ENCODE data around the gene SRPK2.
"Not testable (repeated sequence)": the region's sequence is repeated elsewhere in the genome, so short reads cannot be mapped to it uniquely, and the experiment has no call there.

SRPK2 gene

DNA sequence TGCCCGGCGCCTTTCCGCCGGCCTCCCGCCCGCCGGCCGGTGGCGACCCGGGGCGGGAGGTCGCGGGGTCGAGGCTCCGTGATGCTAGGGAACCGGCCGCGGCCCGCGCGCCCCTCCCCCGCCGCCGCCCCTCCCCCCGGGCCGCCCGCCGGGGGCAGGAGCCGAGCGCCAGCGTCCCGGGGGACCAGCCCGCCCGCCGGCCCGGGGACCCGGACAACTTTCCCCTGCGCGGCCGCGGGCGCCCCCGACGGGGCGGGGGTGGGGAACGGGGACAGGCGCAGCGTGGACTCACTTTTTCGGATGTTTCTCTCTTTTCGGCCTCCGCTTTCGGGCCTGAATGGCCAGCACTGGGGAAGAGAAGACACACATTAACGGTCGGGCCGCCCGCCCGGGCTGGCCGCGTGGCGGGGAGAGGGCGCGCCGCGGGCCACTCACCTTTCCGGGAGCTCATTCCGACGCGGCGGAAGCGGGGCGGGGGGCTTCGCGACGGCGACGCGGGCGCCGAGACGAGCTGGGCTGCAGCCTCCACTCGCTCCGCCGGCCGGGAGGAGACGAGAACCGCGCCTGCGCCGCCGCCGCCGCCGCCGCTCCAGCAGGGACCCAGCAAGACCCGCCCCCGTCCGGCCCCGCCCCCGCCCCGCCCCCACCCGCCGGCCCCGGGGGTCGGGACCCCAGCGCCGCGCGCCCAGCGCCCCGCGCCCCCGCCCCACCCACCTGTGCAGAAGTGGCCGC, at the start of gene SRPK2:
TSS of gene SRPK2 (minus strand) at position 566 of the 732 bp plus-strand sequence.
- no peaks in the 10 kb centered on the region for H3K27me3 ChIP-seq (ENCODE audit: control insufficient read depth, insufficient read depth, low read length)
- peaks cover 25% of the 10 kb centered on the region for H3K79me2 ChIP-seq
- H3K9ac ChIP-seq = peak within 1 kb of the TSS; percentile 75
- peak within 1 kb of the TSS; percentile 77 for H3K4me3 ChIP-seq (ENCODE audit: low read depth, low read length)
- H2AFZ ChIP-seq = peak within 1 kb of the TSS; percentile 95
- TF ChIP-seq, protein P1, sequence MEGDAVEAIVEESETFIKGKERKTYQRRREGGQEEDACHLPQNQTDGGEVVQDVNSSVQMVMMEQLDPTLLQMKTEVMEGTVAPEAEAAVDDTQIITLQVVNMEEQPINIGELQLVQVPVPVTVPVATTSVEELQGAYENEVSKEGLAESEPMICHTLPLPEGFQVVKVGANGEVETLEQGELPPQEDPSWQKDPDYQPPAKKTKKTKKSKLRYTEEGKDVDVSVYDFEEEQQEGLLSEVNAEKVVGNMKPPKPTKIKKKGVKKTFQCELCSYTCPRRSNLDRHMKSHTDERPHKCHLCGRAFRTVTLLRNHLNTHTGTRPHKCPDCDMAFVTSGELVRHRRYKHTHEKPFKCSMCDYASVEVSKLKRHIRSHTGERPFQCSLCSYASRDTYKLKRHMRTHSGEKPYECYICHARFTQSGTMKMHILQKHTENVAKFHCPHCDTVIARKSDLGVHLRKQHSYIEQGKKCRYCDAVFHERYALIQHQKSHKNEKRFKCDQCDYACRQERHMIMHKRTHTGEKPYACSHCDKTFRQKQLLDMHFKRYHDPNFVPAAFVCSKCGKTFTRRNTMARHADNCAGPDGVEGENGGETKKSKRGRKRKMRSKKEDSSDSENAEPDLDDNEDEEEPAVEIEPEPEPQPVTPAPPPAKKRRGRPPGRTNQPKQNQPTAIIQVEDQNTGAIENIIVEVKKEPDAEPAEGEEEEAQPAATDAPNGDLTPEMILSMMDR (IDR thresholded peaks at IDR 0.05) = no peak
- no peaks in the 10 kb centered on the region for H3K36me3 ChIP-seq (ENCODE audit: control insufficient read depth, insufficient read depth, low read length)
- no peaks in the 10 kb centered on the region for H3K4me1 ChIP-seq
- H3K4me2 ChIP-seq (ENCODE audit: low read length) = peak within 1 kb of the TSS; percentile 86
- H3K9me3 ChIP-seq (ENCODE audit: control insufficient read depth, low read length) = no peaks in the 10 kb centered on the region
- H3K27ac ChIP-seq = peak within 1 kb of the TSS; percentile 58

DNA sequence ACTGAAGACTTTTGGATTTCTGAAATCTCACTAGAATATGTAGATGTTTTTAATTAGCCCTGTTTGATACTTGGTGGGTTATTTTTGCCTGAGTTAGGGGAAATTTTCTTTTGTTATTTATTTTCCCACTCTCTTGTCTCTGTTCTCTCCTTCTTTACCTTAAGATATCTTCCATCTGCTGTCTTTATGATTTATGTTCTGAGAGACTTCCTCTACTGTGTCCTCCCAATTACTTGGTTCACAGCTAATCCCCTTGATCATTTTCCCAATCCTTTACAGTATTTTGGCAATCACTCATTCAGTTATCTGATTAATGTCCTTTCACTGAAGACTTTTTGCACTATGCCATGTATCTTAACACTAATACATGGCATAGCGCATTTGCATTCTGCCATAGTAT, 49.5 kb upstream of the SRPK2 start:
- no peaks in the 10 kb centered on the region for H3K9me3 ChIP-seq (ENCODE audit: control insufficient read depth, low read length)
- no peak overlapping the region for H3K27ac ChIP-seq
- no peak overlapping the region for H3K9ac ChIP-seq
- H3K4me2 ChIP-seq (ENCODE audit: low read length) = no peak overlapping the region
- H3K4me1 ChIP-seq = no peaks in the 10 kb centered on the region
- no peaks in the 10 kb centered on the region for H3K27me3 ChIP-seq (ENCODE audit: control insufficient read depth, insufficient read depth, low read length)
- H3K4me3 ChIP-seq (ENCODE audit: low read depth, low read length) = no peak overlapping the region
- no peaks in the 10 kb centered on the region for H3K79me2 ChIP-seq
- no peak overlapping the region for H2AFZ ChIP-seq
- TF ChIP-seq, protein P1 (IDR thresholded peaks at IDR 0.05) = no peak
- H3K36me3 ChIP-seq (ENCODE audit: control insufficient read depth, insufficient read depth, low read length) = no peaks in the 10 kb centered on the region

DNA sequence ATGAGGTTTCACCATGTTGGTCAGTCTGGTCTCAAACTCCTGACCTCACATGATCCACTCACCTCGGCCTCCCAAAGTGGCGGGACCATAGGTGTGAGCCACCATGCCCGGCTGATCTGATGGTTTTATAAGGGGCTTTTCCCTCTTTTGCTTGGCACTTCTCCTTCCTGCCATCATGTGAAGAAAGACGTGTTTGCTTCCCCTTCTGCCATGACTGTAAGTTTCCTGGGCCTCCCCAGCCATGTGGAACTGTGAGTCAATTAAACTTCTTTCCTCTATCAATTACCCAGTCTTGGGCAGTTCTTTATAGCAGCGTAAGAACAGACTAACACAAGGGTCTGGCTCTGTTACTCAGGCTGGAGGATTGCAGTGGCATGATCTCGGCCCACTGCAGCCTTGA, 48.6 kb upstream of the SRPK2 start:
- H3K9me3 ChIP-seq (ENCODE audit: control insufficient read depth, low read length); H3K4me2 ChIP-seq (ENCODE audit: low read length); H3K79me2 ChIP-seq; H3K9ac ChIP-seq; H3K36me3 ChIP-seq (ENCODE audit: control insufficient read depth, insufficient read depth, low read length); H3K27ac ChIP-seq; H3K4me3 ChIP-seq (ENCODE audit: low read depth, low read length); H3K4me1 ChIP-seq; H2AFZ ChIP-seq; H3K27me3 ChIP-seq (ENCODE audit: control insufficient read depth, insufficient read depth, low read length): not testable (repeated sequence)

DNA sequence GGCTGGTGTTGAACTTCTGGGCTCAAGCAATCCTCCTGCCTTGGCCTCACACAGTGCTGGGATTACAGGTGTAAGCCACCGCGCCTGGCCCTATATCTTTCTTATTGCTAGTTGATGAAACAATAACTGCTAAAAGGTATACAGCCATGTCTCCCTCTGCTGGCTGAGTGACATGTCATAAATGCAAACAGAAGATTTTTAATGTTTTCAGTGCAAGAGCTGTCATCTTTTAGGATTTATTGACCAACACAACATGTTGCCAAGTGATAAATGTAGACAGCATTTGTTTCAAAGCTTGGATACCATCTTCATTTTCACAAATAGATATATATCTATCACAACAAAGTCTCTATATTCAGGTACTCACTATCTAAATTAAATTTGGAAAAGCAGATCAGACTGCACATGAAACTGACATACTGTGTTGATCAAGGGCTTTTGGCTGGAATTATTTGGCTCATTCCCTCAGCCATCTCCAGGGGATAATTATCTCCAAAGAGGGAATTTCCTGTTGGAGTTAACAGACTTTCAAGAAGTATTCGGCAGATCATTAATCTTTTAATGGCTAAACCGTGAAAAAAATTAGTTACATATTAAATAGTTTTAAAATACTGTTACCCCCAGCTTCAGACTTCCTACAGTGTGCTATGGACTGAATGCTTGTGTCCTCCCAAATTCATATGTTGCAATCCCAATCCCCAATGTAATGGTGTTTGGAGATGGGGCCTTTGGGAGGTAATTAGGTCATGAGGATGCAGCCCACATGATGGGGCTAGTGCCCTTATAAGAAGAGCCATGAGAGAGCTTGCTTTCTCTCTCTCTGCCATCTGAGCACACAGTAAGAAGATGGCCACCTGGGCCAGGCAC, 41.3 kb upstream of the SRPK2 start:
- H3K4me1 ChIP-seq = no peaks in the 10 kb centered on the region
- H3K27me3 ChIP-seq (ENCODE audit: control insufficient read depth, insufficient read depth, low read length) = no peaks in the 10 kb centered on the region
- H3K27ac ChIP-seq = no peak overlapping the region
- H3K4me3 ChIP-seq (ENCODE audit: low read depth, low read length) = no peak overlapping the region
- H3K36me3 ChIP-seq (ENCODE audit: control insufficient read depth, insufficient read depth, low read length) = no peaks in the 10 kb centered on the region
- no peak overlapping the region for H3K4me2 ChIP-seq (ENCODE audit: low read length)
- H2AFZ ChIP-seq = no peak overlapping the region
- no peaks in the 10 kb centered on the region for H3K9me3 ChIP-seq (ENCODE audit: control insufficient read depth, low read length)
- no peaks in the 10 kb centered on the region for H3K79me2 ChIP-seq
- TF ChIP-seq, protein P1 (IDR thresholded peaks at IDR 0.05) = peak; percentile 43
- H3K9ac ChIP-seq = no peak overlapping the region

DNA sequence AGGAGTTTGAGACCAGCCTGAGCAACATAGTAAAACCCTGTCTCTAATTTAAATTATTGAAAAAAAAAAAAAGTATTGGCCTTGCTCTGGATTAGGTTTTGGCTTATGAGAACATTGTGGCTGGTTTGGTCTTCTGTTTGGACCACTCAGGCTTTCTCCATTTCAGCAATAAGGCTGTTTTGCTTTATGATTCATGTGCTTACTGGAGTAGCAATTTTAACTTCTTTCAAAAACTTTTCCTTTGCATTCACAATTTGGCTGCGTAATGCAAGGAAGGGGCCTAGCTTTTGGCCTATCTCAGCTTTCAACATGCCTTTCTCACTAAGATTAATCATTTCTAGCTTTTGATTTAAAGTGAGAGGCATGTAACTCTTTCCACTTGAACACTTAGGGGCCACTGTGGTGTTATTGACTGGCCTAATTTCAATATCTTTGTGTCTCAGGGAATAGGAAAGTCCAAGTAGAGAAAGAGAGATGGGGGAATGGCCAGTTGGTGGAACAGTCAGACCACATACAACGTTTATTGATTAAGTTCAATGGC, 38.0 kb upstream of the SRPK2 start:
- Histone ChIP-seq H3K27me3 (ENCODE audit: control insufficient read depth, insufficient read depth, low read length) (no peaks in the 10 kb centered on the region), H3K79me2 (no peaks in the 10 kb centered on the region), H3K4me1 (no peaks in the 10 kb centered on the region), H3K4me2 (ENCODE audit: low read length) (no peak overlapping the region), H3K9me3 (ENCODE audit: control insufficient read depth, low read length) (no peaks in the 10 kb centered on the region), H3K9ac (no peak overlapping the region), H3K36me3 (ENCODE audit: control insufficient read depth, insufficient read depth, low read length) (no peaks in the 10 kb centered on the region), H3K4me3 (ENCODE audit: low read depth, low read length) (no peak overlapping the region), H2AFZ (no peak overlapping the region), H3K27ac (no peak overlapping the region)
- TF ChIP-seq, protein P1 (IDR thresholded peaks at IDR 0.05) = no peak
